ENCODE measurements around the gene NDUFA11.

Gene NDUFA11

GRCh38 chr19:5903624-5904351 is at the start of gene NDUFA11:
Gene NDUFA11 (minus strand): TSS chr19:5903790. CDS start chr19:5903708, 82 bp downstream.
- H3K4me1 ChIP-seq (ENCODE audit: control insufficient read depth, insufficient read depth, low read length, unreplicated experiment), result peaks cover 11% of the 10 kb centered on the region
- H3K27ac ChIP-seq (ENCODE audit: low read depth, low read length), result peak within 1 kb of the TSS; percentile 90
- peaks cover 34% of the 10 kb centered on the region for H3K79me2 ChIP-seq (ENCODE audit: control insufficient read depth, insufficient read depth, low read length, unreplicated experiment)
- peak within 1 kb of the TSS; percentile 88 for H3K4me3 ChIP-seq (ENCODE audit: low read depth, low read length)
- no peaks in the 10 kb centered on the region for H3K27me3 ChIP-seq (ENCODE audit: insufficient read depth, low read length)
- H2AFZ ChIP-seq (ENCODE audit: low read length, unreplicated experiment), result peak within 1 kb of the TSS; percentile 67
- H3K36me3 ChIP-seq (ENCODE audit: insufficient read depth, low read length), result no peaks in the 10 kb centered on the region

- Histone ChIP-seq H3K36me3 (ENCODE audit: insufficient read depth, low read length) (no peaks in the 10 kb centered on the region), H2AFZ (ENCODE audit: low read length, unreplicated experiment) (no peak overlapping the region), H3K27me3 (ENCODE audit: insufficient read depth, low read length) (no peaks in the 10 kb centered on the region), H3K4me1 (ENCODE audit: control insufficient read depth, insufficient read depth, low read length, unreplicated experiment) (peaks cover 20% of the 10 kb centered on the region), H3K27ac (ENCODE audit: low read depth, low read length) (no peak overlapping the region), H3K4me3 (ENCODE audit: low read depth, low read length) (no peak overlapping the region), H3K79me2 (ENCODE audit: control insufficient read depth, insufficient read depth, low read length, unreplicated experiment) (peaks cover 71% of the 10 kb centered on the region)
Observed at GRCh38 chr19:5953030-5953589, 49.5 kb upstream of the NDUFA11 start.

- H2AFZ ChIP-seq (ENCODE audit: low read length, unreplicated experiment), result no peak overlapping the region
- H3K79me2 ChIP-seq (ENCODE audit: control insufficient read depth, insufficient read depth, low read length, unreplicated experiment), result peaks cover 72% of the 10 kb centered on the region
- peaks cover 24% of the 10 kb centered on the region for H3K4me1 ChIP-seq (ENCODE audit: control insufficient read depth, insufficient read depth, low read length, unreplicated experiment)
- H3K27me3 ChIP-seq (ENCODE audit: insufficient read depth, low read length), result no peaks in the 10 kb centered on the region
- no peaks in the 10 kb centered on the region for H3K36me3 ChIP-seq (ENCODE audit: insufficient read depth, low read length)
- no peak overlapping the region for H3K4me3 ChIP-seq (ENCODE audit: low read depth, low read length)
- H3K27ac ChIP-seq (ENCODE audit: low read depth, low read length), result no peak overlapping the region
Observed at GRCh38 chr19:5952193-5953029, 48.8 kb upstream of the NDUFA11 start.

- H3K4me3 ChIP-seq (ENCODE audit: low read depth, low read length), result no peak overlapping the region
- no peaks in the 10 kb centered on the region for H3K27me3 ChIP-seq (ENCODE audit: insufficient read depth, low read length)
- H3K79me2 ChIP-seq (ENCODE audit: control insufficient read depth, insufficient read depth, low read length, unreplicated experiment), result peaks cover 71% of the 10 kb centered on the region
- H3K27ac ChIP-seq (ENCODE audit: low read depth, low read length), result no peak overlapping the region
- no peak overlapping the region for H2AFZ ChIP-seq (ENCODE audit: low read length, unreplicated experiment)
- peaks cover 24% of the 10 kb centered on the region for H3K4me1 ChIP-seq (ENCODE audit: control insufficient read depth, insufficient read depth, low read length, unreplicated experiment)
- H3K36me3 ChIP-seq (ENCODE audit: insufficient read depth, low read length), result no peaks in the 10 kb centered on the region
Observed at GRCh38 chr19:5951338-5951861, 47.8 kb upstream of the NDUFA11 start.

GRCh38 chr19:5950741-5951140 is 47.2 kb upstream of the NDUFA11 start:
- Histone ChIP-seq H3K36me3 (ENCODE audit: insufficient read depth, low read length) (no peaks in the 10 kb centered on the region), H3K79me2 (ENCODE audit: control insufficient read depth, insufficient read depth, low read length, unreplicated experiment) (peaks cover 69% of the 10 kb centered on the region), H2AFZ (ENCODE audit: low read length, unreplicated experiment) (no peak overlapping the region), H3K27ac (ENCODE audit: low read depth, low read length) (no peak overlapping the region), H3K27me3 (ENCODE audit: insufficient read depth, low read length) (no peaks in the 10 kb centered on the region), H3K4me3 (ENCODE audit: low read depth, low read length) (no peak overlapping the region), H3K4me1 (ENCODE audit: control insufficient read depth, insufficient read depth, low read length, unreplicated experiment) (peaks cover 24% of the 10 kb centered on the region)

- Histone ChIP-seq H3K79me2 (ENCODE audit: control insufficient read depth, insufficient read depth, low read length, unreplicated experiment) (peaks cover 69% of the 10 kb centered on the region), H3K4me3 (ENCODE audit: low read depth, low read length) (no peak overlapping the region), H3K36me3 (ENCODE audit: insufficient read depth, low read length) (no peaks in the 10 kb centered on the region), H3K27me3 (ENCODE audit: insufficient read depth, low read length) (no peaks in the 10 kb centered on the region), H3K27ac (ENCODE audit: low read depth, low read length) (no peak overlapping the region), H2AFZ (ENCODE audit: low read length, unreplicated experiment) (no peak overlapping the region), H3K4me1 (ENCODE audit: control insufficient read depth, insufficient read depth, low read length, unreplicated experiment) (peaks cover 24% of the 10 kb centered on the region)
Observed at GRCh38 chr19:5949792-5950305, 46.3 kb upstream of the NDUFA11 start.

- no peak overlapping the region for H3K4me3 ChIP-seq (ENCODE audit: low read depth, low read length)
- no peaks in the 10 kb centered on the region for H3K27me3 ChIP-seq (ENCODE audit: insufficient read depth, low read length)
- H3K27ac ChIP-seq (ENCODE audit: low read depth, low read length), result no peak overlapping the region
- no peaks in the 10 kb centered on the region for H3K36me3 ChIP-seq (ENCODE audit: insufficient read depth, low read length)
- peaks cover 63% of the 10 kb centered on the region for H3K79me2 ChIP-seq (ENCODE audit: control insufficient read depth, insufficient read depth, low read length, unreplicated experiment)
- no peak overlapping the region for H2AFZ ChIP-seq (ENCODE audit: low read length, unreplicated experiment)
- H3K4me1 ChIP-seq (ENCODE audit: control insufficient read depth, insufficient read depth, low read length, unreplicated experiment), result peaks cover 20% of the 10 kb centered on the region
Observed at GRCh38 chr19:5948752-5949564, 45.4 kb upstream of the NDUFA11 start.

- H3K4me1 ChIP-seq (ENCODE audit: control insufficient read depth, insufficient read depth, low read length, unreplicated experiment), result peaks cover 9% of the 10 kb centered on the region
- 0 out of 2 replicates have a peak overlapping the region, but pooled peaks have one; percentile 21 for H3K4me3 ChIP-seq (ENCODE audit: low read depth, low read length)
- H3K27ac ChIP-seq (ENCODE audit: low read depth, low read length), result peak overlapping the region; percentile 36
- H3K27me3 ChIP-seq (ENCODE audit: insufficient read depth, low read length), result no peaks in the 10 kb centered on the region
- H2AFZ ChIP-seq (ENCODE audit: low read length, unreplicated experiment), result no peak overlapping the region
- peaks cover 48% of the 10 kb centered on the region for H3K79me2 ChIP-seq (ENCODE audit: control insufficient read depth, insufficient read depth, low read length, unreplicated experiment)
- no peaks in the 10 kb centered on the region for H3K36me3 ChIP-seq (ENCODE audit: insufficient read depth, low read length)
Observed at GRCh38 chr19:5947435-5947834, 43.8 kb upstream of the NDUFA11 start.

GRCh38 chr19:5943623-5944022 is 40.0 kb upstream of the NDUFA11 start:
- H3K36me3 ChIP-seq (ENCODE audit: insufficient read depth, low read length), result no peaks in the 10 kb centered on the region
- H3K4me1 ChIP-seq (ENCODE audit: control insufficient read depth, insufficient read depth, low read length, unreplicated experiment), result peaks cover 9% of the 10 kb centered on the region
- H3K4me3 ChIP-seq (ENCODE audit: low read depth, low read length), result no peak overlapping the region
- H3K27me3 ChIP-seq (ENCODE audit: insufficient read depth, low read length), result no peaks in the 10 kb centered on the region
- no peak overlapping the region for H3K27ac ChIP-seq (ENCODE audit: low read depth, low read length)
- peaks cover 26% of the 10 kb centered on the region for H3K79me2 ChIP-seq (ENCODE audit: control insufficient read depth, insufficient read depth, low read length, unreplicated experiment)
- H2AFZ ChIP-seq (ENCODE audit: low read length, unreplicated experiment), result no peak overlapping the region

GRCh38 chr19:5943045-5943444 is 39.5 kb upstream of the NDUFA11 start:
- no peak overlapping the region for H3K4me3 ChIP-seq (ENCODE audit: low read depth, low read length)
- H3K36me3 ChIP-seq (ENCODE audit: insufficient read depth, low read length), result no peaks in the 10 kb centered on the region
- H2AFZ ChIP-seq (ENCODE audit: low read length, unreplicated experiment), result no peak overlapping the region
- H3K27ac ChIP-seq (ENCODE audit: low read depth, low read length), result no peak overlapping the region
- peaks cover 9% of the 10 kb centered on the region for H3K4me1 ChIP-seq (ENCODE audit: control insufficient read depth, insufficient read depth, low read length, unreplicated experiment)
- no peaks in the 10 kb centered on the region for H3K27me3 ChIP-seq (ENCODE audit: insufficient read depth, low read length)
- H3K79me2 ChIP-seq (ENCODE audit: control insufficient read depth, insufficient read depth, low read length, unreplicated experiment), result peaks cover 26% of the 10 kb centered on the region

Data from ACC112 (cell line).